ENCODE data around the gene ATXN2.
"Not testable (repeated sequence)": the region's sequence is repeated elsewhere in the genome, so short reads cannot be mapped to it uniquely, and the experiment has no call there.

ATXN2 gene, protein sequence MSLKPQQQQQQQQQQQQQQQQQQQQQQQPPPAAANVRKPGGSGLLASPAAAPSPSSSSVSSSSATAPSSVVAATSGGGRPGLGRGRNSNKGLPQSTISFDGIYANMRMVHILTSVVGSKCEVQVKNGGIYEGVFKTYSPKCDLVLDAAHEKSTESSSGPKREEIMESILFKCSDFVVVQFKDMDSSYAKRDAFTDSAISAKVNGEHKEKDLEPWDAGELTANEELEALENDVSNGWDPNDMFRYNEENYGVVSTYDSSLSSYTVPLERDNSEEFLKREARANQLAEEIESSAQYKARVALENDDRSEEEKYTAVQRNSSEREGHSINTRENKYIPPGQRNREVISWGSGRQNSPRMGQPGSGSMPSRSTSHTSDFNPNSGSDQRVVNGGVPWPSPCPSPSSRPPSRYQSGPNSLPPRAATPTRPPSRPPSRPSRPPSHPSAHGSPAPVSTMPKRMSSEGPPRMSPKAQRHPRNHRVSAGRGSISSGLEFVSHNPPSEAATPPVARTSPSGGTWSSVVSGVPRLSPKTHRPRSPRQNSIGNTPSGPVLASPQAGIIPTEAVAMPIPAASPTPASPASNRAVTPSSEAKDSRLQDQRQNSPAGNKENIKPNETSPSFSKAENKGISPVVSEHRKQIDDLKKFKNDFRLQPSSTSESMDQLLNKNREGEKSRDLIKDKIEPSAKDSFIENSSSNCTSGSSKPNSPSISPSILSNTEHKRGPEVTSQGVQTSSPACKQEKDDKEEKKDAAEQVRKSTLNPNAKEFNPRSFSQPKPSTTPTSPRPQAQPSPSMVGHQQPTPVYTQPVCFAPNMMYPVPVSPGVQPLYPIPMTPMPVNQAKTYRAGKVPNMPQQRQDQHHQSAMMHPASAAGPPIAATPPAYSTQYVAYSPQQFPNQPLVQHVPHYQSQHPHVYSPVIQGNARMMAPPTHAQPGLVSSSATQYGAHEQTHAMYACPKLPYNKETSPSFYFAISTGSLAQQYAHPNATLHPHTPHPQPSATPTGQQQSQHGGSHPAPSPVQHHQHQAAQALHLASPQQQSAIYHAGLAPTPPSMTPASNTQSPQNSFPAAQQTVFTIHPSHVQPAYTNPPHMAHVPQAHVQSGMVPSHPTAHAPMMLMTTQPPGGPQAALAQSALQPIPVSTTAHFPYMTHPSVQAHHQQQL

DNA sequence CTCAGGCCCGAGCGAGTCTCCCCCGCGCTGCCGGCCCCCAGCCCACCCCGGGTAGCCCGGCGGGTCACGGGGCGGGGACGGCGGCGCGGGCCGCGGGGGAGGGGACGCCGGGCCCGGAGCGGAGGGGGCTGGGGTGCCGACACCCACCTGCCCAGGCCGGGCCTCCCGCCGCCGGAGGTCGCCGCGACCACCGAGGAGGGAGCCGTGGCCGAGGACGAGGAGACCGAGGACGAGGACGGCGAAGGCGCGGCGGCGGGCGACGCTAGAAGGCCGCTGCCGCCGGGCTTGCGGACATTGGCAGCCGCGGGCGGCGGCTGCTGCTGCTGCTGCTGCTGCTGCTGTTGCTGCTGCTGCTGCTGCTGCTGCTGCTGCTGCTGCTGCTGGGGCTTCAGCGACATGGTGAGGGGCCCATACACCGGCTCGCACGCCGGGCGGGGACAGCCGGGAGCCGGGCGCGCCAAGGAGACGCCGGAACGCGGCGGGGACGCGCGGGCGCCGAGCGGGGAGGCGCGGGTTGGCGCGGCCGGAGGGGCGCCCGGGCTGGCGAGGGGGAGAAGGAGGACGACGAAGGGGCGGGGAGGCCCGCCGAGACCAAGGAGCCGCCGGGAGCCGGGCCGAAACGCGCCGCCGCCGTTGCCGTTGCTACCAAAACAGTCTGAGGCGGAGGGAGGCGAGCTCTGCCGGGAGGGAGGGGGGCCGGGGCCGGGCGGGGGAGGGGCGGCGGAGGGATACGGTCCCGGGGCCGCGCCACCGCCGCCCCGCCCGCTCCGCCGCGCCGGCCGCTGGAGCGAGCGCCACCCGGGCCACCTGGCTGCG, at the start of gene ATXN2:
TSS of gene ATXN2 (minus strand) at position 679 of the 816 bp plus-strand sequence. CDS start at position 398, 281 bp downstream.
- DNase-seq: peak; percentile 81

DNA sequence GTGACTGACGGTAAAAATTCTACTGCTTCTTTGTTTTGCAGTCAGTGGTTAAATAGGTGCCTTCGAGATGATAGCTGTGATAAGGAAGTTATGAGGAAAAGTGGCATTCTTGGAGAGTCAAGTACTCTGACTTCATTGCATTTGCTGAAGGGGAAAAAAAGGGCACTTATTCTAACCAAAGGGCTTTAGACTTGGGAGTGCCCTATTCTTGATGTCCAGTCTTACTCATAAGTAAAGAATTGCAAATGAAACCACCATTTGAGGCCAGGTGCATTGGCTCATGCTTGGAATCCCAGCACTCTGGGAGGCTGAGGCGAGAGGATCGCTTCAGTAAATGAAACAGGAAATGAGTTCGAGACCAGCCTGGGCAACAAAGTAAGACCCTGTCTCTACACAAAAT, 46.3 kb upstream of the ATXN2 start:
- DNase-seq: no peak

DNA sequence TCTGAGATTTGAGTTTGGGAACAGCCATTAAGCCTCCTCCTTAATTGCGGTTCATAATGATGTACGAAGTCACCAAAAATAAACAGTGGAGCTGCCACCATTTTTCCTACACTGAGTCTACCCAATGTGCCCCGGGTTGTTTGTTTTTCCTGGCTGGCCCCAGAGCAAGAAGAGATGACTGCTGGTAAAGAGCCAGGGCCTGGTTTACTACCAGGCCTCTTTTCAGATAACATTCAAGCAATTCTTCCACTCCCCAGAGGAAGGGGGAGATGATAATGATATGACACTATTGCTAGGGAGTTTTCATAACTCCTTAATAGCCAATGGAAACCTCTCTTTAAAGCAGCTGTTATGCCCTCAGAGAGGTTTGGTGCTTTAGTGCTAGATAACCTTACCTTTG, 44.3 kb upstream of the ATXN2 start:
- DNase-seq: no peak

DNA sequence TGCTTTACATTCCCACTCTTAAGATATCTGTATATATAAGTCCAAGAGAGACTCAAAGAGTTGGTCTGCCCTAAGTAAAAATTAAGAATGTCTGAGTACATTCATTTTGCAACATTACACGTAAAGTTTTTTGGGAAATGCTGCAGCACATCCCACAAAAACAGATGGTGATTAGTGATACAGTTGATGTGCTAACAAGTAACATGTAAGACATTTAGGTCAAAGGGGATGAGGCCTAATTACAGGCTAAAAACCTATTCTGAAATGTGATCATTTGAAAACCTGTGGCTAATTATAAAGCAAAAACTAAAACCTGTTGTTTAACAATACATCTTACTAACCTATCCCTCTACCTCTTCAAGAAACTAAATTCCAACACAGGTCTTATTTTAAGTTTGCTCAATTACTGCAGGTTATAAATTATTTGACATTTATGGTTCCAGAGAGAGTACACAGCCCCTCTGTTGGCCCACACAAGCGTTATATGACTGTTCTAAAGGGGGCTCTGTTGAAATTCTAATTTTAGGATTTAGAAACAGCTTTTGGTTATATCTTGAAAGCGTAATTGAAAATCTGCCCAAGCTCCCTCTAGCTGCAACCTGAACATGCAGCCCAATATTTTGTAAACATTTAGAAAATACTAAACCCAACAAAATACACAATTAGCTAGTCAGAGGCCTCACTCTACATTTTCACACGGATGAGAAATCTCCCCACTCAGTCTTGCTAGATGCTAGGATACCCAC, 43.7 kb upstream of the ATXN2 start:
- DNase-seq: no peak

DNA sequence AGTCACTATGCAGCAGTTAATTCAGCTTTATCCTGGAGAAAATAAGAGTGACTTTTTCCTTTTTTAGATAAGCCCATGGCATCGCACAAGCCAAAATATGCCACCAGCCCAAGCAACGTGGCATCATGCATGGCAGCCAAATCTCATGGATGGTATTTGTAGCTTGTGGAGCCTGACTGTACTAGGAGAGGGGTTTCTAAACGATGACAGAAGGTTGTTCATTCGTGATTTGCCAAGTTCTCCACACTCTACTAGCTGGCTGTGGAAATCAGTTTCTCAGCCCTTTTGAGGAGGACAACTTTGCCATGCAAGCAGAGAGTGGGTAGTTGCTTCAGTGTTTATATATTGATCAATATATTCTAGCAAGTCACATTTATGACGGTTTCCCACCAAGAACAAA, 41.4 kb upstream of the ATXN2 start:
- no peak for DNase-seq

DNA sequence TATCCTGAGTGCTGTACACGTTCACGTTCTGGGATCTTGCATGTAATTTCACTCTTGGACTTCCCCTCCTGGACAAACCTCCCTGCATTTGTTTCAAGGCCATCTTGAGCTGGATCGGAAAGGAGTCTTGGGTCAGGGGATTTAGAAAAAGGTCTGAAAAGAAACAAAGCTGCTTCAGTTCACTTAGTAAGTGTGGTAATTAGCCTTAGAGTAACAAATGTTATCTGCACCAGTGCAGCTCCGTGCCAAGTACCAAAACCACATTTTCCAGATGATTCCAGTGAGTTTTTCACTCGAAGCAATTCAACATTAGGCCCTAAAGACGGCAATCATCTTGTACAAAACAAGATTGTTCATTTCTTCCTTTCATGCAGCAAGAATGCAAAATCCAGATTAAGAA, 39.4 kb upstream of the ATXN2 start:
- no peak for DNase-seq

DNA sequence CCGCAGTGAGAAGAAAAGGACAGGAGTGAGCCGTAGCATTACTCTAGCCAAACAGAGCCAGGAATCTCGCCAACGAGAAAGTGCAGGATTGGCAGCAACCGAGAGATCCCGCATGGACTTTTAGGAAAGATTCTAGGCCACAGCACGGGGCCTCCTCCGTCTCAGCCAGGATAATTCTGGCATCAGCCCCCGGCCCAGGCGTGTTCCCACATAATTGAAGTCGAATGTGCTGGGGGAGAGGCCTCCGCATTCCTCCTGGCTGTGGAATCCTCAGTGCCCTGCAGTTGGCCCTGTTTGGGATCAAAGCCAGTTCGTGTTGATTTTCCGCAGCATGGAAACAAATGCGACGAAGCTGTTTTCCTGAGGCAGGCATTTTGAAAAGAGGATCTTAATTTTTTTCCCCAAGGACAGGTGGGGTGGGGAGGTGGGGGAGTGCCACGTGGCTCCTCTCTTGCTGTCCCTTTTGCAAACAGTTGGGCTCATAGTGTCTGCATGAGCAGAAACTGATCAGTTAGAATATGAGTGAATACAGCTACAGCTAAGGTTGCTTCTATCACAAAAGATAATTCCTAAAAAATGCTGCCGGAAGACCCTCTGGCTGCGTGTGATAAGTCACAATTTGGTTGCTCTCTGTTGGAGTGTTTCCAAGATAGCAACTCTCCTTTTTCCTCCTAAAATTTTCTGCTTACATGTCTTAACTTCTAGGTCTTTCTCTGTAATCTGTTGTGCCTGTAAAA, 37.3 kb upstream of the ATXN2 start:
- DNase-seq: no peak

DNA sequence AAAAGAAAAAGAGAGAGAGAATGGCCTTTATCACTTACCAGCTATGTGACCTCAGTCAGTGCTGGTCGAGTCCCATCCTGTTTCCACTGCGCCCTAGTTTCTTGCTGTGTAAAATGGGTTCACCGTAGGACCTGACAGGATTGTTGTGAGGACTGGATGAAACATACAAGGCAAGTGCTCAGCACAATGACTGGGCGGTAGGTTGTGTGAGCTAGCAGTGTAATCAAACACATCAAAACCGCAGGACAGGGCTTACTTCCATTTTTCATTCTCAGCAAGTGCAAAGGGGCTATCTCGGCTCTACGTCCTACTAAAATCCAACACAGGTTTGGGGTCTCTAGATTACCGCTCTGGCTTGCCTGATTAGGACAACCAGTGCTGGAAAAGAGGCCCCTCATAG, 36.4 kb upstream of the ATXN2 start:
- DNase-seq: no peak

DNA sequence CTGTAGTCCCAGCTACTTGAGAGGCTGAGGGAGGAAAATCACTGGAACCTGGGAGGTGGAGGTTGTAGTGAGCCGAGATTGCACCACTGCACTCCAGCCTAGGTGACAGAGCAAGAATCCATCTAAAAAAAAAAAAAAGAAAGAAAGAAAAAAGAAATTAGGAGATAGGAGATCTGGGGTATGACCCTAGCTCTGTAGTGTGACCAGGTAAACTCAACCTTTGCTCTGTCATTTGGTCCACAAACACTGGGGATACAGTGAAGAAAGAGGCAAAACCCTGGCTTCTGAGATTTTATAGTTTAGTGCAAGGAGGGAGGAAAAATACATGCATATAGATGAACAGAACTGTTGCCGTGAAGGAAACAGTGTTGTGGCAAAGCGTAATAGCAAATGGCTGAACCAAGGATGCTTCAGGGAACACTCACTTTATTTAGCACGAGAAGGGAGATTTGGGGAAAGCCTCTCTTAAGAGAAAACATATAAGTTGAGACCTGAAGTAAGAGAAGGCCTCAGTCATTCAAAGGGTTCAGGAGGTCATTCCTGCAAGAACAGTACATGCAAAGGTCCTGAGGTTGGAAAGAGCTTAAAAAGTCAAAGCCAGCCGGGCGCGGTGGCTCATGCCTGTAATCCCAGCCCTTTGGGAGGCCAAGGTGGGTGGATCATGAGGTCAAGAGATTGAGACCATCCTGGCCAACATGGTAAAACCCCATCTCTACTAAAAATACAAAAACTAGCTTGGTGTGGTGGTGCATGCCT, 29.6 kb upstream of the ATXN2 start:
- DNase-seq: no peak

DNA sequence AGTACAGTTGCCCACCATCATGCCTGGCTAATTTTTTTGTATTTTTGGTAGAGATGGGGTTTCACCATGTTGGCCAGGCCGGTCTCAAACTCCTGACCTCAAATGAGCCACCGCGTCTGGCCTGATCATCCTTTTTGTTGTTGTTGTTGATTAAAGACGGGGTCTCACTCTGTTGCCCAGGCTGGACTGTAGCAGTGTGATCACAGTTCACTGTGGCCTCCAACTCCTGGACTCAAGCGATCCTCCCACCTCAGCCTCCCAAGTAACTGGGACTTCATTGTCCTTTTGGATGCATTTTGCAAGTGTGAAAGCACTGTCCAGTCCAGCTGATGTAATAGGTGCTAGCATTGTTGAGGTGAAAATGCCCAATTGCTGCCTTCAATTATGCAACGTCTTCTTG, 27.1 kb upstream of the ATXN2 start:
- DNase-seq: no peak

DNA sequence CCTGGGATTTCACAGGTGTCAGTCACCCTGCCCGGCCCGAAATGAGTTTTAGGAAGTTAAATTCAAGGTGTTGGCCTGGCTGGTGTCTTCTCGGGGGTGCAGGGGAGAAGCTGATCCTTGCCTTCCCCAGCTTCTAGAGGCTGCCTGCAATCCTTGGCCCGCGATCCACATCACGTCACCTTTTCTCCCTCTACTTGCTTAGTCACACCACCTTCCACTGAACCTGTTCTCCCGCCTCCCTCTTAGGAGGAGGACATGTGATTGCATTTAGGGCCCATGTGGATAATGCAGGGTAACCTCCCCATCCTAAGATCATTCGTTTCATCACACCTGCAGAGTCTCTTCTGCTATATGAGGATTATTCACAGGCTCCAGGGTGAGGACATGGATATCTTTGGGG, 25.4 kb upstream of the ATXN2 start:
- no peak for DNase-seq

DNA sequence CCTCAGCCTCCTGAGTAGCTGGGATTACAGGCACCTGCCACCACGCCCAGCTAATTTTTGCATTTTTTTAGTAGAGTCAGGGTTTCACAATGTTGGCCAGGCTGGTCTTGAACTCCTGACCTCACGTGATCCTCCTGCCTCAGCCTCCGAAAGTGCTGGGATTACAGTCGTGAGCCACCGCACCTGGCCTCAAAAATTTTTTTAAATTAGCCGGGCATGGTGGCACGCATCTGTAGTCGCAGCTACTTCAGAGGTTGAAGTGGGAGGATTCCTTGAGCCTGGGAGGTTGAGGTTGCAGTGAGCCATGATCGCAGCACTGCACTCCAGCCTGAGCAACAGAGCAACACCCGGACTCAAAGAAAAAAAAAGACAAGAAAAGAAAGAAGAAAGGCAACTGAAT, 18.7 kb upstream of the ATXN2 start:
- not testable (repeated sequence) for DNase-seq

DNA sequence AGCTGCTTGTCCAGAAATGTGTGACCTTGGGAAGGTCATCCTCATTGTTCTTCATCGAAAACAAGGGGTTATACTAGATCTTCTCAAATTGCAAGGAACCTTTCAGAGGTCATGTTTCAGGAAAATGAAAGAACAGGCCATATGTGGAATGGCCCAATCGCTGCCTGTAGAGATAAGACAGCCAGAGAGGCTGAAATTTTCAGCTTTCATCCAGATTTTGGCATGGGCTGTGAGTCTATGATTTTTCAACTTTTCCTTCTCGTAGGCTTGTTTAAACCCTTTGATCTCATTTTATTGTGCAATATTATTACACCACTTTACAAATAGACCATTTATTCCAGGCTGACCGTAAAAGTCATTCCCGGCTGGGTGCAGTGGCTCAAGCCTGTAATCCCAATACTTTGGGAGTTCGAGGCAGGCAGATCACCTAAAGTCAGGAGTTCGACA, 17.1 kb upstream of the ATXN2 start:
- no peak for DNase-seq

DNA sequence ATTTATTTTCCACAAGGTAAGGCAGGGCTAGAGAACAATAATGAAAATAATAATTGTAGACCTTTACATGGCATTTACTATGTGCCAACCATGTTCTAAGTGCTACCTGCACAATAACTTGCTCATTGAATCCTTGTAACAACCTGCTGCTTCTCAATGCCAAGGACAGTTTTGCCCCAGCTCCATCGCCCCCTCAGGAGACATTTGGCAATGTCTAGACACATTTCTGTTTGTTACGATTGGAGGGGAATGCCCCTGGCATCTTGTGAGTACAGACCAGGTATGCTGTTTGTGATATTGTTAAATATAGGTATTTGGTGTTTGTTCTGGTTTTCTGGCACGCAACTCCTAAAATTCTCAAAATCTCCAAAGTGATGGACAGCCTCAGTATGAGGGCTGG, 8.1 kb upstream of the ATXN2 start:
- DNase-seq: no peak

DNA sequence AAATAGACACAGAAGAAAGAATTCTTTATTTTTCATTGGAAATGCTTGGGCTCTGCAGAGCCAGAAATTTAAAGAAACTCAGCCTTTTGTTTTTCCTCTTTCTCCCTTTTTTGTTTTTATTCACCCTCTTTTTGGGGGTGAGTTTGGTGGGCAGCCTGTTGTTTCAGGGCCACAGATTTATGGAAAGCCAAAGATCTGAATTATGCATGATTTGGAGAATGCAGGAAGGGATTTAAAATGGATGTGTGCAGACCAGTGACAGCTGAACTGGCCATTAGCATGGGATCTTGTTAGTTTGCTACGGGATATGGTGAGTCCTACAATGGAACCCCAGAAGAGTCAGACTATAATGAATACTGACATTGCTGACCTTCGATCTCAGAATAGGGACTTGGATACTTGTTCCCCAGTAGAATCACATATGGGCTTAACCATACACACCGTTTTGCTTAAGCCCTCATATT, 7.7 kb upstream of the ATXN2 start:
- DNase-seq: no peak

DNA sequence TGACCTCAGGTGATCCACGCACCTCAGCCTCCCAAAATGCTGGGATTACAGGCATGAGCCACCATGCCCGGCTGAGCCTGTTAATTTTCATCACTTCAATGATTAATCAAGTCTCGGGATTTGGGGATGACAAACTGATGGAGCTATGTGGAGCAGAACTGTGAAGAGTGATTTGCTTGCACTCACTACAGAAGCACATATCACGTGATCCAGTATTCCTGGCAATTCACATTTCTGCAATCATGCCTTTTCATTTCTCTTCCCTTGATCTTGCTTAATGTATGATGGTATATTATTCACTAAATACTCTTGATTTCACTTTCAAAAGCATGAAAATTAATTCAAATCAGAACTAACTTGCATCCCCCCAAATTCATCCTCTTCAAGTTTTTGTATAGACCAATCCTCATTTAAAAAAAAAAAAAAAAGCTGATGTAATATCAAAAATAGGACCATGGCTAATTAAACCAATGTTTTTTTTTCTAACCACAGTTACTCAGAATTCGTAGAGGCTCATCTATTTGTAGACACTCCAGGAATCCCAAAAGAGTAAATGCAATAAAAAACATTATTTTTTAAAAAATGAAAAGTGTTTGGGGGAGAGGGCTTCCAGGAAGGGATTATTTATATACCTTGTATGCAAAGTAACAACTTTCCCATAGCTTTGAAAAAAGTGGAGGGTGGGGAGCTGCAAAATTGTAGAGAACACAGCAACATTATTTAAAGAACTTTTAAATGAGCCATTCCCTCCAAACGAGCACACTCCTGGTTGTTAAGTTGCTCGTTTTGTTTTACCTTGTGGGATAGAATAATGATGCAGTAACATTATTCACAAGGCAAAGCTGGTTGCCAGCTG, 7.0 kb upstream of the ATXN2 start:
- DNase-seq: no peak

DNA sequence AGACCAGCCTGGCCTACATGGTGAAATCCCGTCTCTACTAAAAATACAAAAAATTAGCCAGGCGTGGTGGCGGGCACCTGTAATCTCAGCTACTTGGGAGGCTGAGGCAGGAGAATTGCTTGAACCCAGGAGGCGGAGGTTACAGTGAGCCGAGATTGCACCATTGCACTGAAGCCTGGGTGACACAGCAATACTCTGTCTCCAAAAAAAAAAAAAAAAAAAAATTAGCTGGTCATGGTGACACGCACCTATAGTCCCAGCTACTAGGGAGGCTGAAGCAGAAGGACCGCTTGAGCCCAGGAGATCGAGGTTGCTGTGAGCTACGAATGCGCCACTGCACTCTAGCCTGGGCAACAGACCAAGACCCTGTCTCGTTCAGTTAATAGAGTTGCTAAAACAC, 3.7 kb upstream of the ATXN2 start:
- DNase-seq: not testable (repeated sequence)

DNA sequence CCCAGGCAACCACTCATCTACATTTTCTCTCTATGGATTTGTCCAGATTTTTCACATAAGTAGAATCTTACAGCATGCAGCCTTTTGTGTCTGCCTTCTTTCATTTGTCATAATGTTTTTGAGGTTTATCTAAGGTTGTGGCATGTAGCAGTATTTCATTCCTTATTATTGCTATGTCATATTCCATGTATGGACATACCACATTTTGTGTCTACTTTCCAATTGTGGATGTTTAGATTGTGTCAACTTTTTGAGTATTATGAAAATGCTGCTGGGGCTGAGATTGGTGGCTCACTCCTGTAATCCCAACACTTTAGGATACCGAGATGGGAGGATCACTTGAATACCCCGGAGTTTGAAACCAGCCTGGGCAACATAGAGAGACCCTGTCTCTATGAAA, 3.2 kb upstream of the ATXN2 start:
- DNase-seq: no peak

DNA sequence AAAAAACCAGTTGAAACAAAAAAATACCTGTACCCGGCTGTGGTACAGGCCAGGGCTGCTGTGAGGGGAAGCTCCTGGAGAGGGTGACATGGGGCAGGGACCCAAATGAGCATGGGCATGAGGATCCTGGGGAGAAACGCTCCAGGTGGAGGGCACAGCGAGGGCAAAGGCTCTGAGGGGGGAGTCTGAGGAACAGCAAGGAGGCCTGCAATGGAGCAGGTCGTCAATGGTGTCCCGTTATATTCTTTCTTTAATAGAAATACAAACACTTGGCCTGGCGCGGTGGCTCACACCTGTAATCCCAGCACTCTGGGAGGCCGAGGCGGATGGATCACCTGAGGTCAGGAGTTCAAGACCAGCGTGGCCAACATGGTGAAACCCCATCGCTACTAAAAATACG, 1.9 kb upstream of the ATXN2 start:
- DNase-seq: not testable (repeated sequence)
